ENCODE results near the gene KCNE4.

KCNE4 gene

DNA sequence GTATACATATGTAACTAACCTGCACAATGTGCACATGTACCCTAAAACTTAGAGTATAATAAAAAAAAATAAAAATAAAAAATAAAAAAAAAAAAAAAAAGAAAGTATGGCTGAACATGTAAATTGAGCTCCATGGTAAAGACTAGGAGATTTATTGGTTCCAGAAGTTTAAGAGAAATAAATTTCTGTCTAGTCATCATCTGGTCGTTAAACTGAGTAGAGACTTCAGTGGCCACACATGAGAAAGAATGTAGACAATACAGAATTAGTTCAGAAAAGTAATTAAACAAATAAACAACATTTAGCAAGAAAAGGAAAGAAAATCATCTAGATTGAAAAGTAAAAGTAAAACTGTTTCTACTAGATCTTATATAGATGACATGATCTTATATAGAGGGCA is 12.4 kb upstream of the KCNE4 start:
- CTCF ChIA-PET: interaction anchor here (0.9 kb wide), 1 partner anchor 68 kb away, joined by 3 read pairs; no protein-coding TSS in a partner anchor
- TF ChIP-seq CTCF (conservative IDR thresholded peaks at IDR 0.05; ENCODE audit: low read depth): no peak
- POLR2A ChIA-PET (ENCODE audit: low non-redundant PET): no interaction called here
- no peak for DNase-seq (ENCODE audit: low spot score)
- H3K27ac ChIP-seq: no peak overlapping the region

DNA sequence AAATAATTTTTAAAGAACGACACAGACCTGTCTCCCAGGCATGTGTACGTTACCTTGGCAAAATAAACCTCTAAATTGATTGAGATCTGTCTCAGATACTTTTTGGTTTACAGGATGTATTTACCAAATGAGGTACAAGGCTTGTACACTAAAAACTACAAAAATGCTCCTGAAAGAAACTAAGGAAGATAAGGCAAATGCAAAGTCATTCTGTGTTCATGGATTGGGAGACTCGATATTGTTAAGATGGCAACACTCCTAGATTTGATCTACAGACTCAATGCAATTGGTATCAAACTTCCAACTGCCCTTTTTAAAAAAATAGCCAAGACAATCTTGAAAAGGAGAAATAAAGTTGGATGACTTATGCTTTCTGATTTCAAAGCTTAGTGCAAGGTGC is 11.5 kb upstream of the KCNE4 start:
- POLR2A ChIA-PET (ENCODE audit: low non-redundant PET): no interaction called here
- no peak for DNase-seq (ENCODE audit: low spot score)
- H3K27ac ChIP-seq: no peak overlapping the region
- CTCF ChIA-PET: no interaction called here
- no peak for TF ChIP-seq CTCF (conservative IDR thresholded peaks at IDR 0.05; ENCODE audit: low read depth)

DNA sequence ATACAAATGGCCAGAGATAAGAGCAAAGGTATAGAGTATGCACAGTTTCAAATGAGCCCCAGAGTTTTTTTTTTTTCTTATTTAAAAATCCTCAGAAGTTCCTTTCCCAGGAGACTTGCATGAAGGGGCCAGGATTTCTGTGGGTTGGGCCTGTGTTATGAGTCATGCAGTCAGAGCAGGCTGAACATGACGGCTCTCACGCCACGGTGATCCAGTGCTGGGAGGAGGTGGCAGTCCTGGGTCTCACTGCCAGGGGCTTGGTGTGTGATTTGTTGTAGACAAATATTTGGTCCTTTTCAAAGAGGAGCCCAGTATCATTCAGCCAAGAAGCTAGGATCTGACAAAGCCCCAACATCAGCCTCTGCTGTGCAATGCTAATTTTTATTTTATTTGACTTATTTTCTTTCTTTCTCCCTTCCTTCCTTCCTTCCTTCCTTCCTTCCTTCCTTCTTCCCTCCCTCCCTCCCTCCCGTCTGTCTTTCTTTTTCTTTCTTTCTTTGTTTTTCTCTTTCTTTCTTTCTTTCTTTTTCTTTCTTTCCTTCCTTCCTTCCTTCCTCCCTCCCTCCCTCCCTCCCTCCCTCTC is 10.4 kb upstream of the KCNE4 start:
- POLR2A ChIA-PET (ENCODE audit: low non-redundant PET): no interaction called here
- peak overlapping the region; percentile 58 for H3K27ac ChIP-seq
- CTCF ChIA-PET: no interaction called here
- DNase-seq (ENCODE audit: low spot score): peak; percentile 91
- TF ChIP-seq CTCF (conservative IDR thresholded peaks at IDR 0.05; ENCODE audit: low read depth): no peak

DNA sequence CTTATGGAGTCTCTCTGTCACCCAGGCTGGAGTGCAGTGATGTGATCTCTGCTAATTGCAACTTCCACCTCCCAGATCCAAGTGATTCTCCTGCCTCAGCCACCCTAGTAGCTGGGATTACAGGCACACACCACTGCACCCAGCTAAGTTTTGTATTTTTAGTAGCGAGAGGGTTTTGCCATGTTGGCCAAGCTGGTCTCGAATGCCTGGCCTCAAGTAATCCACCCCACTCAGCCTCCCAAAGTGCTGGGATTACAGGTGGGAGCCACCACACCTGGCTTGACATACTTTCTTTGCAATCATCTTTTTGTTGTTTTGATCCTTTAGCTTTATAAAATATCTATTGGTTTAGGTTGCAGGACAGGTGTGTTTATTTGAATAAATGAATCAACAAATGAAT is 9.7 kb upstream of the KCNE4 start:
- DNase-seq (ENCODE audit: low spot score): no peak
- POLR2A ChIA-PET (ENCODE audit: low non-redundant PET): no interaction called here
- CTCF ChIA-PET: no interaction called here
- no peak for TF ChIP-seq CTCF (conservative IDR thresholded peaks at IDR 0.05; ENCODE audit: low read depth)
- H3K27ac ChIP-seq: no peak overlapping the region

DNA sequence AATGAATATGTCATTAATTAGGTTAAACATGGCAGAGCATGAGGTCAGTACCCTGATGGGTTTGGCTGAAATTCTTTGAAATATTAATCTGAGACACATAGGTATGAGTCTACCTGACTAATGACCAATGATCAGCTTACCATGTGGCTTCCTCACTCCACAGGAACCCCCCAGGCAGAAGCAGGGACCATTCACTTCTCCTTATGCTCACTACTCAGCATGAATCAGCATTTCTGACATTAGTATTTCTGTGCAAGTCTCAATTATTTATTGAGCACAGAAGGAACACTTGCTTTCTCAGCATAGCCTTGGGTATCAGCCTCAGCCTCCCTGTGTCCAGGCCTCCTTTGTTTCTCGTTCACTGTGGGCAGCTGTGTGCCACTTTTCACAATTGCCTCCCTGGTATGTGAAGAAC is 9.3 kb upstream of the KCNE4 start:
- ChIA-PET POLR2A (ENCODE audit: low non-redundant PET) (no interaction called here), CTCF (interaction anchor here (1.0 kb wide), 1 partner anchor 71 kb away, joined by 5 read pairs; no protein-coding TSS in a partner anchor)
- TF ChIP-seq CTCF (conservative IDR thresholded peaks at IDR 0.05; ENCODE audit: low read depth): no peak
- no peak overlapping the region for H3K27ac ChIP-seq
- no peak for DNase-seq (ENCODE audit: low spot score)

GRCh38 chr2:223043164-223043941 is 8.6 kb upstream of the KCNE4 start:
- POLR2A ChIA-PET (ENCODE audit: low non-redundant PET): no interaction called here
- CTCF ChIA-PET: interaction anchor here (1.0 kb wide), 1 partner anchor 72 kb away, joined by 5 read pairs; no protein-coding TSS in a partner anchor
- no peak overlapping the region for H3K27ac ChIP-seq
- no peak for DNase-seq (ENCODE audit: low spot score)
- no peak for TF ChIP-seq CTCF (conservative IDR thresholded peaks at IDR 0.05; ENCODE audit: low read depth)
